Astrocyte (in vitro differentiated cells and primary cell): ENCODE results near the gene MAST2.

Source experiments
- EZH2 ChIP-seq: IDR thresholded peaks from 2 replicates; pipeline ENCODE4 v1.6.1; 2012; ENCODE audit warnings: mild to moderate bottlenecking, low read length, inconsistent platforms; ENCODE audit not compliant: insufficient read depth
- TF ChIP-seq, protein P1 (sequence below): IDR thresholded peaks from 2 replicates; pipeline ENCODE4 v1.5.1; 2011; ENCODE audit warnings: low read depth, mild to moderate bottlenecking, inconsistent platforms, low read length, moderate library complexity; ENCODE audit not compliant: insufficient read depth

DNA sequence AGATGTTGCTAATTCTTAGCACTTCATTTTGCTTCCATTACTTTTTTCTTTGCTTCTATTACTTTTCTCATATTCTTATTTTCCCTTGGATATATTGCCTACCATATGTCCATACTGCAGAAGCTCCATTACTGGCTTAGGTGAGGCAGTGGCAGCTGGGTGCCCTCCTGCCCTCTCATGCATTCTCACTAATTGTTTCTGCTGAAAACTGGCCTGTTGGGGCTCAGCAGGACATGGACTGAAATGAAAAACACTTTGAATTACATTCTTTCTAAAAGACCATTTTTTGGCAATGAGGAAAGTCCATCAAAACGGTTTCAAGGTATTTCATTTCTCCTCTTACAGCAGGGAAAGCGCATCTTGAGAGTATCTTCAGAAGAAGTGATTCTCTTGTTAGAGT is 122.9 kb downstream of the MAST2 start:
- TF ChIP-seq, protein P1, sequence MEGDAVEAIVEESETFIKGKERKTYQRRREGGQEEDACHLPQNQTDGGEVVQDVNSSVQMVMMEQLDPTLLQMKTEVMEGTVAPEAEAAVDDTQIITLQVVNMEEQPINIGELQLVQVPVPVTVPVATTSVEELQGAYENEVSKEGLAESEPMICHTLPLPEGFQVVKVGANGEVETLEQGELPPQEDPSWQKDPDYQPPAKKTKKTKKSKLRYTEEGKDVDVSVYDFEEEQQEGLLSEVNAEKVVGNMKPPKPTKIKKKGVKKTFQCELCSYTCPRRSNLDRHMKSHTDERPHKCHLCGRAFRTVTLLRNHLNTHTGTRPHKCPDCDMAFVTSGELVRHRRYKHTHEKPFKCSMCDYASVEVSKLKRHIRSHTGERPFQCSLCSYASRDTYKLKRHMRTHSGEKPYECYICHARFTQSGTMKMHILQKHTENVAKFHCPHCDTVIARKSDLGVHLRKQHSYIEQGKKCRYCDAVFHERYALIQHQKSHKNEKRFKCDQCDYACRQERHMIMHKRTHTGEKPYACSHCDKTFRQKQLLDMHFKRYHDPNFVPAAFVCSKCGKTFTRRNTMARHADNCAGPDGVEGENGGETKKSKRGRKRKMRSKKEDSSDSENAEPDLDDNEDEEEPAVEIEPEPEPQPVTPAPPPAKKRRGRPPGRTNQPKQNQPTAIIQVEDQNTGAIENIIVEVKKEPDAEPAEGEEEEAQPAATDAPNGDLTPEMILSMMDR = no peak
- TF ChIP-seq EZH2 = no peak
